ENCODE measurements around the gene RUNX1.

The RUNX1 gene

DNA sequence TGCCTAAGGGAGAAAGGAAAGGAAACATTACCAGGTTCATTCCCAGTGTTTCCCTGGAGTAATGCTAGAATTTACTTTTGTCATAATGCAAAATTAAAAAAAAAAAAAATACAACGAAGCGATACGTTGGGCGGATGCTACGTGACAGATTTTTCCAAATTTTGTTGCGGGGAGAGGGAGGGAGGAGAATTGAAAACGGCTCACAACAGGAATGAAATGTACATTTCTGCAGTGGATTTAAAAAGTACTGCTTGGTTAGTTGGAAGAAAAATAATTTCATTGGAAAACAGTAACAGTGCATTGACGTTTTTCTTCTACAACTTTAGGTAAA is 157.5 kb downstream of the RUNX1 start:
- ATAC-seq, result no peak
- TF ChIP-seq ZNF8 (CRISPR knock-in tag; IDR thresholded peaks at IDR 0.05), result no peak
- TF ChIP-seq, protein P1, sequence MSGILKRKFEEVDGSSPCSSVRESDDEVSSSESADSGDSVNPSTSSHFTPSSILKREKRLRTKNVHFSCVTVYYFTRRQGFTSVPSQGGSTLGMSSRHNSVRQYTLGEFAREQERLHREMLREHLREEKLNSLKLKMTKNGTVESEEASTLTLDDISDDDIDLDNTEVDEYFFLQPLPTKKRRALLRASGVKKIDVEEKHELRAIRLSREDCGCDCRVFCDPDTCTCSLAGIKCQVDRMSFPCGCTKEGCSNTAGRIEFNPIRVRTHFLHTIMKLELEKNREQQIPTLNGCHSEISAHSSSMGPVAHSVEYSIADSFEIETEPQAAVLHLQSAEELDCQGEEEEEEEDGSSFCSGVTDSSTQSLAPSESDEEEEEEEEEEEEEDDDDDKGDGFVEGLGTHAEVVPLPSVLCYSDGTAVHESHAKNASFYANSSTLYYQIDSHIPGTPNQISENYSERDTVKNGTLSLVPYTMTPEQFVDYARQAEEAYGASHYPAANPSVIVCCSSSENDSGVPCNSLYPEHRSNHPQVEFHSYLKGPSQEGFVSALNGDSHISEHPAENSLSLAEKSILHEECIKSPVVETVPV (CRISPR knock-in tag; IDR thresholded peaks at IDR 0.05), result no peak

DNA sequence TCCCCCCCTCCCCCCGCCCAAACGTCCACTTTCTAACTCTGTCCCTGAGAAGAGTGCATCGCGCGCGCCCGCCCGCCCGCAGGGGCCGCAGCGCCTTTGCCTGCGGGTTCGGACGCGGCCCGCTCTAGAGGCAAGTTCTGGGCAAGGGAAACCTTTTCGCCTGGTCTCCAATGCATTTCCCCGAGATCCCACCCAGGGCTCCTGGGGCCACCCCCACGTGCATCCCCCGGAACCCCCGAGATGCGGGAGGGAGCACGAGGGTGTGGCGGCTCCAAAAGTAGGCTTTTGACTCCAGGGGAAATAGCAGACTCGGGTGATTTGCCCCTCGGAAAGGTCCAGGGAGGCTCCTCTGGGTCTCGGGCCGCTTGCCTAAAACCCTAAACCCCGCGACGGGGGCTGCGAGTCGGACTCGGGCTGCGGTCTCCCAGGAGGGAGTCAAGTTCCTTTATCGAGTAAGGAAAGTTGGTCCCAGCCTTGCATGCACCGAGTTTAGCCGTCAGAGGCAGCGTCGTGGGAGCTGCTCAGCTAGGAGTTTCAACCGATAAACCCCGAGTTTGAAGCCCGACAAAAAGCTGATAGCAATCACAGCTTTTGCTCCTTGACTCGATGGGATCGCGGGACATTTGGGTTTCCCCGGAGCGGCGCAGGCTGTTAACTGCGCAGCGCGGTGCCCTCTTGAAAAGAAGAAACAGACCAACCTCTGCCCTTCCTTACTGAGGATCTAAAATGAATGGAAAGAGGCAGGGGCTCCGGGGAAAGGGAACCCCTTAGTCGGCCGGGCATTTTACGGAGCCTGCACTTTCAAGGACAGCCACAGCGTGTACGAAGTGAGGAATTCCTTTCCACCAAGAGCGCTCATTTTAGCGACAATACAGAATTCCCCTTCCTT is 158.1 kb downstream of the RUNX1 start:
- ATAC-seq, result peak; percentile 6
- TF ChIP-seq CREB5 (CRISPR knock-in tag; IDR thresholded peaks at IDR 0.05; ENCODE audit: low read depth) (no peak), TCF4 (CRISPR knock-in tag; IDR thresholded peaks at IDR 0.05; ENCODE audit: borderline replicate concordance) (no peak), ZFP30 (CRISPR knock-in tag; IDR thresholded peaks at IDR 0.05) (no peak), CSDC2 (CRISPR knock-in tag; IDR thresholded peaks at IDR 0.05) (no peak), POU6F1 (CRISPR knock-in tag; IDR thresholded peaks at IDR 0.05; ENCODE audit: borderline replicate concordance, low read depth) (no peak), TOX (CRISPR knock-in tag; IDR thresholded peaks at IDR 0.05; ENCODE audit: borderline replicate concordance) (no peak), ESRRG (CRISPR knock-in tag; IDR thresholded peaks at IDR 0.05) (no peak), SNAI2 (CRISPR knock-in tag; IDR thresholded peaks at IDR 0.05) (no peak), ARNTL (CRISPR knock-in tag; IDR thresholded peaks at IDR 0.05; ENCODE audit: borderline replicate concordance, low read depth) (no peak), ZNF70 (CRISPR knock-in tag; IDR thresholded peaks at IDR 0.05) (no peak), PPARA (CRISPR knock-in tag; IDR thresholded peaks at IDR 0.05; ENCODE audit: borderline replicate concordance) (no peak)
- TF ChIP-seq, protein P2, sequence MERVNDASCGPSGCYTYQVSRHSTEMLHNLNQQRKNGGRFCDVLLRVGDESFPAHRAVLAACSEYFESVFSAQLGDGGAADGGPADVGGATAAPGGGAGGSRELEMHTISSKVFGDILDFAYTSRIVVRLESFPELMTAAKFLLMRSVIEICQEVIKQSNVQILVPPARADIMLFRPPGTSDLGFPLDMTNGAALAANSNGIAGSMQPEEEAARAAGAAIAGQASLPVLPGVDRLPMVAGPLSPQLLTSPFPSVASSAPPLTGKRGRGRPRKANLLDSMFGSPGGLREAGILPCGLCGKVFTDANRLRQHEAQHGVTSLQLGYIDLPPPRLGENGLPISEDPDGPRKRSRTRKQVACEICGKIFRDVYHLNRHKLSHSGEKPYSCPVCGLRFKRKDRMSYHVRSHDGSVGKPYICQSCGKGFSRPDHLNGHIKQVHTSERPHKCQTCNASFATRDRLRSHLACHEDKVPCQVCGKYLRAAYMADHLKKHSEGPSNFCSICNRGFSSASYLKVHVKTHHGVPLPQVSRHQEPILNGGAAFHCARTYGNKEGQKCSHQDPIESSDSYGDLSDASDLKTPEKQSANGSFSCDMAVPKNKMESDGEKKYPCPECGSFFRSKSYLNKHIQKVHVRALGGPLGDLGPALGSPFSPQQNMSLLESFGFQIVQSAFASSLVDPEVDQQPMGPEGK (CRISPR knock-in tag; IDR thresholded peaks at IDR 0.05; ENCODE audit: borderline replicate concordance), result no peak

DNA sequence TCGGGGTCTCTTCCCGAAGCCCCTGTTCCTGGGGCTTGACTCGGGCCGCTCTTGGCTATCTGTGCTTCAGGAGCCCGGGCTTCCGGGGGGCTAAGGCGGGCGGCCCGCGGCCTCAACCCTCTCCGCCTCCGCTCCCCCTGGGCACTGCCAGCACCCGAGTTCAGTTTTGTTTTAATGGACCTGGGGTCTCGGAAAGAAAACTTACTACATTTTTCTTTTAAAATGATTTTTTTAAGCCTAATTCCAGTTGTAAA is 158.7 kb downstream of the RUNX1 start:
- ATAC-seq, result no peak
- TF ChIP-seq ISL1 (CRISPR knock-in tag; IDR thresholded peaks at IDR 0.05) (no peak), ARNTL (CRISPR knock-in tag; IDR thresholded peaks at IDR 0.05; ENCODE audit: borderline replicate concordance, low read depth) (no peak), BACH2 (CRISPR knock-in tag; IDR thresholded peaks at IDR 0.05; ENCODE audit: borderline replicate concordance) (no peak), TSHZ2 (CRISPR knock-in tag; IDR thresholded peaks at IDR 0.05) (no peak), ZFP30 (CRISPR knock-in tag; IDR thresholded peaks at IDR 0.05) (no peak), ZC3H10 (CRISPR knock-in tag; IDR thresholded peaks at IDR 0.05) (no peak), TCF4 (CRISPR knock-in tag; IDR thresholded peaks at IDR 0.05; ENCODE audit: borderline replicate concordance) (no peak), CSDC2 (CRISPR knock-in tag; IDR thresholded peaks at IDR 0.05) (no peak), PPARA (CRISPR knock-in tag; IDR thresholded peaks at IDR 0.05; ENCODE audit: borderline replicate concordance) (no peak), ZNF565 (CRISPR knock-in tag; conservative IDR thresholded peaks at IDR 0.05; ENCODE audit: low read depth) (no peak), TOX (CRISPR knock-in tag; IDR thresholded peaks at IDR 0.05; ENCODE audit: borderline replicate concordance) (no peak), OSR1 (CRISPR knock-in tag; IDR thresholded peaks at IDR 0.05) (no peak), SNAI2 (CRISPR knock-in tag; IDR thresholded peaks at IDR 0.05) (no peak), ZFP3 (CRISPR knock-in tag; IDR thresholded peaks at IDR 0.05) (no peak)
- TF ChIP-seq, protein P2 (CRISPR knock-in tag; IDR thresholded peaks at IDR 0.05; ENCODE audit: borderline replicate concordance), result no peak

Data from SK-N-SH treated with all-trans-retinoic acid at 6 μM for 48 hours (cell line).